CD14-positive monocyte (primary cell): ENCODE results near the gene ZNHIT3. TPM values are rescaled to one million over a fixed set of nuclear protein-coding genes. Genes with fewer than 3 reads are reported as not detected.

Experiments
- DNase-seq, 3 donors: peaks; one replicate each; pipeline ENCODE4 v3.0.0-alpha.2; 2011 to 2022
- H2AFZ ChIP-seq: 2 replicates; pipeline ENCODE4 v1.6.0; 2012; ENCODE audit warnings: mild to moderate bottlenecking, low read depth, low read length, inconsistent platforms; ENCODE audit not compliant: insufficient read depth, poor library complexity, severe bottlenecking
- H3K27ac ChIP-seq, 2 donors: 1 replicate in 1 of 2; 2 replicates in 1 of 2; pipeline ENCODE4 v1.5.1; 2012 to 2013; ENCODE audit warnings: low read length in 2 of 2, control low read depth in 1 of 2, inconsistent platforms in 1 of 2, low read depth in 1 of 2, mild to moderate bottlenecking in 1 of 2
- H3K27me3 ChIP-seq, 2 donors: one replicate each; pipeline versions ENCODE4 v1.6.0 to v1.6.1; 2011 to 2013; ENCODE audit warnings: low read length in 2 of 2; ENCODE audit not compliant: control insufficient read depth in 2 of 2, insufficient read depth in 2 of 2
- H3K36me3 ChIP-seq, 2 donors: replicated peaks in 1 of 2; 1 replicate in 1 of 2; 2 replicates in 1 of 2; pipeline versions ENCODE4 v1.5.1 to v1.6.1; 2012 to 2013; ENCODE audit warnings: low read length in 2 of 2, control low read depth in 1 of 2, inconsistent platforms in 1 of 2, mild to moderate bottlenecking in 1 of 2; ENCODE audit not compliant: insufficient read depth in 2 of 2, control insufficient read depth in 1 of 2
- H3K4me1 ChIP-seq, 2 donors: 1 replicate in 1 of 2; 2 replicates in 1 of 2; pipeline versions ENCODE4 v1.5.1 to v1.6.1; 2012 to 2013; ENCODE audit warnings: low read length in 2 of 2, control low read depth in 1 of 2, inconsistent platforms in 1 of 2, mild to moderate bottlenecking in 1 of 2, moderate library complexity in 1 of 2; ENCODE audit not compliant: insufficient read depth in 2 of 2, control insufficient read depth in 1 of 2
- H3K4me2 ChIP-seq: replicated peaks from 2 replicates; pipeline ENCODE3; 2012; ENCODE audit warnings: low read length, moderate library complexity, mild to moderate bottlenecking; ENCODE audit not compliant: poor library complexity, severe bottlenecking; ENCODE audit errors: extremely low read depth
- H3K4me3 ChIP-seq, 3 experiments: fragments of 200-600 bp in 1 of 3; sonication (generic) in 1 of 3; replicated peaks in 1 of 3; 1 replicate in 2 of 3; 2 replicates in 1 of 3; pipeline ENCODE4 v1.5.1; 2011 to 2013; ENCODE audit warnings: low read length in 3 of 3, mild to moderate bottlenecking in 3 of 3, control low read depth in 2 of 3, low read depth in 2 of 3, inconsistent platforms in 1 of 3, moderate library complexity in 1 of 3
- H3K79me2 ChIP-seq: 2 replicates; pipeline ENCODE4 v1.6.0; 2012; ENCODE audit warnings: mild to moderate bottlenecking, control low read depth, inconsistent platforms, low read length, moderate library complexity; ENCODE audit not compliant: insufficient read depth
- H3K9ac ChIP-seq: 2 replicates; pipeline ENCODE4 v1.6.0; 2017; ENCODE audit warnings: low read length, mild to moderate bottlenecking; ENCODE audit not compliant: insufficient read depth, poor library complexity, severe bottlenecking
- H3K9me3 ChIP-seq, 2 donors: replicated peaks in 1 of 2; 1 replicate in 1 of 2; 2 replicates in 1 of 2; pipeline versions ENCODE4 v1.5.1 to v1.6.1; 2012 to 2013; ENCODE audit warnings: low read length in 2 of 2, control low read depth in 1 of 2; ENCODE audit not compliant: control insufficient read depth in 1 of 2, insufficient read depth in 1 of 2
- H4K20me1 ChIP-seq: 2 replicates; pipeline ENCODE4 v1.6.0; 2012; ENCODE audit warnings: mild to moderate bottlenecking, low read length, control low read depth, moderate library complexity; ENCODE audit not compliant: insufficient read depth
- H3K27ac Mint-ChIP-seq, 7 donors: one replicate each; pipeline ENCODE4 v1.8.0; 2020; ENCODE audit warnings: mild to moderate bottlenecking in 7 of 7, mixed read lengths in 7 of 7, moderate library complexity in 6 of 7, inconsistent platforms in 2 of 7
- H3K27me3 Mint-ChIP-seq, 3 donors: one replicate each; pipeline ENCODE4 v1.8.0; 2021 to 2022; ENCODE audit warnings: low read depth in 3 of 3, mild to moderate bottlenecking in 3 of 3, mixed read lengths in 3 of 3, moderate library complexity in 3 of 3, inconsistent platforms in 1 of 3
- H3K36me3 Mint-ChIP-seq, 2 donors: one replicate each; pipeline ENCODE4 v1.8.0; 2020; ENCODE audit warnings: mixed read lengths in 2 of 2, inconsistent platforms in 1 of 2, mild to moderate bottlenecking in 1 of 2
- H3K4me1 Mint-ChIP-seq: one replicate; pipeline ENCODE4 v1.8.0; 2020; ENCODE audit warnings: mild to moderate bottlenecking, mixed read lengths
- H3K4me3 Mint-ChIP-seq, 2 donors: one replicate each; pipeline ENCODE4 v1.8.0; 2020; ENCODE audit warnings: mild to moderate bottlenecking in 2 of 2, mixed read lengths in 2 of 2, moderate library complexity in 1 of 2
- H3K9me3 Mint-ChIP-seq, 7 donors: one replicate each; pipeline ENCODE4 v1.8.0; 2020 to 2022; ENCODE audit warnings: mixed read lengths in 7 of 7, mild to moderate bottlenecking in 6 of 7, moderate library complexity in 6 of 7, inconsistent platforms in 2 of 7
- WGBS: methylation state at CpG from one replicate; pipeline ENCODE4 v1.1.5; 2013; ENCODE audit warnings: missing lambda C conversion rate; ENCODE audit not compliant: insufficient coverage; 5-methylcytosine and 5-hydroxymethylcytosine counted together
- intact Hi-C, 2 donors: fragments of 100-400 bp; cut with micrococcal nuclease; formaldehyde crosslinking; loops; one replicate each; pipeline versions ENCODE4 v1.15.0 to v1.15.1; 2023
- polyA plus RNA-seq, 3 donors: library from polyadenylated mRNA; depleted of rRNA in 1 of 3; unstranded in 2 of 3; stranded (reverse) in 1 of 3; fragments of 300-500 nt in 2 of 3; fragments of >200 nt in 1 of 3; fragmentation: Illumina TruSeq in 2 of 3; gene quantifications; 1 replicate in 2 of 3; 2 replicates in 1 of 3; pipeline ENCODE4 v1.2.3, GENCODE V29; 2012 to 2021
- TF ChIP-seq, protein P1 (sequence below): fragments of 200-600 bp; IDR thresholded peaks from one replicate; pipeline ENCODE4 v1.8.0; 2022; ENCODE audit warnings: antibody characterized with exemption, mild to moderate bottlenecking

Gene ZNHIT3
- polyA plus RNA-seq, 3 donors = 27.6 to 70.4 (median 63.5) TPM

DNA sequence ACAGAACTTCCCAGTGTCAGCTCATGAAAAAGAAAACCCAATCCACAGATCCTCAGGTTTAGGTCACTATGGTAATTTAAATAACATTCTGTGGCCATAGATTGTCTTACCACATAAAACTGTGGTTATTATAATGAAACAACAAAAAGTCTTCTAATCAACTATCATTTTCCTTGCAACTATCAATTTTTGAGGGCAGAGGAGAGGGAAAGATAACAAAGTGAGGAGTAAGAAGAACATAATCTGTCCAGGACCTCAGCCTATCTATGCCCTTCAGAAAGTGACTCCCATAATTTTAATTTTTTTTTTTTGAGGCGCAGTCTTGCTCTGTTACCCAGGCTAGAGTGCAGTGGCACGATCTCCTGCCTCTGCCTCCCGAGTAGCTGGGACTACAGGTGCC lies 54.2 kb downstream of the ZNHIT3 start:
- no peaks in the 10 kb centered on the region for H3K27me3 Mint-ChIP-seq
- no peak overlapping the region for H2AFZ ChIP-seq
- peaks cover 2% of the 10 kb centered on the region for H4K20me1 ChIP-seq
- H3K4me3 Mint-ChIP-seq = no peak overlapping the region
- H3K79me2 ChIP-seq = peaks cover 42% of the 10 kb centered on the region
- H3K36me3 ChIP-seq = peaks cover 6 to 16% of the 10 kb centered on the region in 2 donors
- H3K27ac Mint-ChIP-seq = no peak overlapping the region
- no peaks in the 10 kb centered on the region for H3K9me3 ChIP-seq
- no peak overlapping the region for H3K4me3 ChIP-seq
- peaks cover 15 to 17% of the 10 kb centered on the region in 2 donors for H3K4me1 ChIP-seq
- H3K27me3 ChIP-seq = no peaks in the 10 kb centered on the region
- 94% methylated on average over 2 of the region's 3 CpGs for WGBS
- intact Hi-C loops = loop anchor here in 1 of 2 donors (5.0 to 10.0 kb wide), 2 partner anchors 52 to 414 kb away; partner anchors contain the start of gene DHRS11
- H3K9me3 Mint-ChIP-seq = peaks cover 0 to 2% (median 0%) of the 10 kb centered on the region in 7 donors
- H3K27ac ChIP-seq = no peak overlapping the region
- no peak overlapping the region for H3K9ac ChIP-seq
- TF ChIP-seq, protein P1, sequence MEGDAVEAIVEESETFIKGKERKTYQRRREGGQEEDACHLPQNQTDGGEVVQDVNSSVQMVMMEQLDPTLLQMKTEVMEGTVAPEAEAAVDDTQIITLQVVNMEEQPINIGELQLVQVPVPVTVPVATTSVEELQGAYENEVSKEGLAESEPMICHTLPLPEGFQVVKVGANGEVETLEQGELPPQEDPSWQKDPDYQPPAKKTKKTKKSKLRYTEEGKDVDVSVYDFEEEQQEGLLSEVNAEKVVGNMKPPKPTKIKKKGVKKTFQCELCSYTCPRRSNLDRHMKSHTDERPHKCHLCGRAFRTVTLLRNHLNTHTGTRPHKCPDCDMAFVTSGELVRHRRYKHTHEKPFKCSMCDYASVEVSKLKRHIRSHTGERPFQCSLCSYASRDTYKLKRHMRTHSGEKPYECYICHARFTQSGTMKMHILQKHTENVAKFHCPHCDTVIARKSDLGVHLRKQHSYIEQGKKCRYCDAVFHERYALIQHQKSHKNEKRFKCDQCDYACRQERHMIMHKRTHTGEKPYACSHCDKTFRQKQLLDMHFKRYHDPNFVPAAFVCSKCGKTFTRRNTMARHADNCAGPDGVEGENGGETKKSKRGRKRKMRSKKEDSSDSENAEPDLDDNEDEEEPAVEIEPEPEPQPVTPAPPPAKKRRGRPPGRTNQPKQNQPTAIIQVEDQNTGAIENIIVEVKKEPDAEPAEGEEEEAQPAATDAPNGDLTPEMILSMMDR = no peak
- peaks cover 12% of the 10 kb centered on the region in 2 donors for H3K36me3 Mint-ChIP-seq
- peaks cover 13% of the 10 kb centered on the region for H3K4me1 Mint-ChIP-seq
- no peak for DNase-seq
- H3K4me2 ChIP-seq = no peak overlapping the region

DNA sequence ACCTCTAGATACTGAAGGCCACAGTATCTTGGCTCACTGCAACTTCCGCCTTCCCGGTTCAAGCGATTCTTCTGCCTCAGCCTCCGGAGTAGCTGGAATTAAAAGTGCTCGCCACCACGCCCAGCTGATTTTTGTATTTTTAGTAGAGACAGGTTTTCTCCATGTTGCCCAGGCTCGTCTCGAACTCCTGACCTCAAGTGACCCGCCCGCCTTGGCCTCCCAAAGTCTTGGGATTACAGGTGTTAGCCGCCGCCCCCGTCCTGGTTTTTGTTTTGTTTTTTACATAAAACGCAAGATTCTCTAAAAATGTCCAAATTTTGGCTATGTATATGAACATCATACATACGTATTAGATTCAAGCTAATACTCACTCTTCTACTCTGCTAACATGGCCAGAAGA lies 56.3 kb downstream of the ZNHIT3 start:
- Histone ChIP-seq H3K36me3 (peaks cover 3 to 14% of the 10 kb centered on the region in 2 donors), H3K27ac (no peak overlapping the region), H2AFZ (no peak overlapping the region), H3K27me3 (no peaks in the 10 kb centered on the region), H3K4me1 (peaks cover 25 to 31% of the 10 kb centered on the region in 2 donors), H3K4me3 (no peak overlapping the region), H3K9me3 (no peaks in the 10 kb centered on the region), H3K4me2 (no peak overlapping the region), H3K9ac (no peak overlapping the region), H4K20me1 (peaks cover 23% of the 10 kb centered on the region), H3K79me2 (peaks cover 55% of the 10 kb centered on the region)
- Mint-ChIP-seq H3K27ac (no peak overlapping the region), H3K4me1 (peaks cover 22% of the 10 kb centered on the region), H3K9me3 (peaks cover 0 to 2% (median 0%) of the 10 kb centered on the region in 7 donors), H3K4me3 (no peak overlapping the region), H3K27me3 (no peaks in the 10 kb centered on the region), H3K36me3 (peaks cover 10 to 15% of the 10 kb centered on the region in 2 donors)
- WGBS = 94% methylated on average over 6 of the region's 15 CpGs
- no peak for DNase-seq
- intact Hi-C loops = loop anchor here in 1 of 2 donors (5.0 to 10.0 kb wide), 2 partner anchors 50 to 412 kb away; partner anchors contain the start of gene DHRS11
- TF ChIP-seq, protein P1 = no peak
